Stimulated activated memory B cell treated with anti-CD40 and anti-IgM and Interleukin-4, amounts not matched to agents 10 μg/mL and 1 μg/mL and 100 μg/mL, for 72 hours (primary cell): ENCODE data around the gene CDX1.

ENCODE experiments used
- ATAC-seq: fragments of 150-1000 bp; cut with Tn5 transposase; 2 replicates; pipeline ENCODE4 v1.10.0; 2021
- H3K27ac Mint-ChIP-seq: one replicate; pipeline ENCODE4 v1.8.0; 2022; ENCODE audit warnings: mild to moderate bottlenecking, mixed read lengths
- H3K27me3 Mint-ChIP-seq: one replicate; pipeline ENCODE4 v1.8.0; 2022; ENCODE audit warnings: mixed read lengths
- H3K36me3 Mint-ChIP-seq: one replicate; pipeline ENCODE4 v1.8.0; 2022; ENCODE audit warnings: mixed read lengths
- H3K4me1 Mint-ChIP-seq: one replicate; pipeline ENCODE4 v1.8.0; 2022; ENCODE audit warnings: mixed read lengths
- H3K4me3 Mint-ChIP-seq: one replicate; pipeline ENCODE4 v1.8.0; 2022; ENCODE audit warnings: mild to moderate bottlenecking, moderate library complexity, mixed read lengths
- H3K9me3 Mint-ChIP-seq: one replicate; pipeline ENCODE4 v1.8.0; 2022; ENCODE audit warnings: mixed read lengths

CDX1 gene

GRCh38 chr5:150126199-150126920 lies 40.2 kb upstream of the CDX1 start:
- H3K27me3 Mint-ChIP-seq = no peaks in the 10 kb centered on the region
- no peak for ATAC-seq
- H3K36me3 Mint-ChIP-seq = no peaks in the 10 kb centered on the region
- H3K4me3 Mint-ChIP-seq = no peak overlapping the region
- no peaks in the 10 kb centered on the region for H3K9me3 Mint-ChIP-seq
- no peak overlapping the region for H3K27ac Mint-ChIP-seq
- peaks cover 13% of the 10 kb centered on the region for H3K4me1 Mint-ChIP-seq

DNA sequence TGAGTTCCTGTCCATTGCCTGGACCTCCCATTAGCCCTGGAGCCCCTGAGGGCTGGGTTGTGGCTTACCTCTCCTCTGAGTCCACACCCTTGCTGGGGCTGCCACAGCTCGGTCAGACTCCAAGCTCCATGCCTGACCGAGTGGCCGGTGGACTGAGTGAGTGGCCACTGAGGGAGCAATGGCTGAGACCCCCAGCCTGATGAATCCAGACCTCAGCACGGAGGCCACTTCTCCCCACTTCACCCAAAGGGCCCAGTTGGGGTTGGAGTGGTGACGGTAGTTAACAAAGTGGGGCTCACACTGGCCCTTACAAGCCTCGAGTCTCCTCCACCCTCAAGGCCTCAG lies 39.7 kb upstream of the CDX1 start:
- no peaks in the 10 kb centered on the region for H3K27me3 Mint-ChIP-seq
- H3K4me3 Mint-ChIP-seq = no peak overlapping the region
- no peak for ATAC-seq
- peaks cover 12% of the 10 kb centered on the region for H3K4me1 Mint-ChIP-seq
- H3K27ac Mint-ChIP-seq = no peak overlapping the region
- no peaks in the 10 kb centered on the region for H3K9me3 Mint-ChIP-seq
- no peaks in the 10 kb centered on the region for H3K36me3 Mint-ChIP-seq

DNA sequence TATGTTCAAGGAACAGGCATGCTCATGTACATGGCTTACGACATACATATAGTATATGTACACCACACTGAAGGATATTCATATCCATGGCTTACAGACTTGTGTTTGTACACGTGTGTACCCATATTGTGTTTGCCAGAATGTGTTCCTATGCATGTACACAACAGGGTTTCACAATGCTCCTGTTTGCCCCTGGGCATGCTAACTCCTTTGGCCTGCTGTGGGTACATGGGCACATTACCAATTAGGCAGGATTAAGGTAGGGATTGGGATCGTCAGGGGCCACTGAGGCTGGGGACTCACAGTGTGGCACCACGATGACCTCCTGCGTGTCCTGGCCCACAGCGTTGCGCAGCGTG lies 37.1 kb upstream of the CDX1 start:
- ATAC-seq = no peak
- H3K4me3 Mint-ChIP-seq = no peak overlapping the region
- H3K27me3 Mint-ChIP-seq = no peaks in the 10 kb centered on the region
- H3K36me3 Mint-ChIP-seq = no peaks in the 10 kb centered on the region
- H3K4me1 Mint-ChIP-seq = peaks cover 8% of the 10 kb centered on the region
- no peak overlapping the region for H3K27ac Mint-ChIP-seq
- no peaks in the 10 kb centered on the region for H3K9me3 Mint-ChIP-seq

DNA sequence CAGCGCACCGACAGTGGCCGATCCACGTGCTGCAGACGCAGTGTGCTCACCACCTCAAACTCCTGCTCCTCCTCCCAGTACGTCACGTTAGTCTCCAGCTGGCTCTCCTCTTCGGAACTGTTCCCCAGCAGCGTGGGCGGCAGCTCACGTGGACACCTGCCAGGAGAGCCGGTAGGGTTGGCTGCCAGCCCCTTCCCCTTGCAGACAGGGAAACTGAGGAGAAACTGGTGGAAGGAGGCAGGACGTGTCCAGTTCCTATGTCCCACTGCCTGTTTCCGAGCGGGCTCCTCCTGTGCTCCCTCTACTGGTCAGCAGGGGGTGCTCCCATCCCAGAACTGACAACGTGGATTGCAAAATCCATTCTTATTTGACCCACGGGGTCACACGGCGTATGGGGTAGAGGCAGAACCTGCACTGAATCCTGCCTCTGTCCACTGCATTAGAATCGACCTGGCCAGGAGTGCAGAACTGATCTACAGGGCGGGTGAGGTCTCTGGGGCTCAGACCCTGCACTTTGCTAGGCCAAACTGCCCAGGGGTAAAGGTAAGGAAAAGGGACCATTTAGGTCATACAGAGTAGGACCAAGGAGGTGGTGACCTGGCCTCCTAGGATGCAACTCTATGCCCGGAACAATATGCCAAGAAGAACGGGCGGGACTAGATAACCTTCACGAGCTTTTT lies 36.6 kb upstream of the CDX1 start:
- H3K4me1 Mint-ChIP-seq = peaks cover 8% of the 10 kb centered on the region
- no peak overlapping the region for H3K27ac Mint-ChIP-seq
- no peaks in the 10 kb centered on the region for H3K27me3 Mint-ChIP-seq
- H3K9me3 Mint-ChIP-seq = no peaks in the 10 kb centered on the region
- no peak overlapping the region for H3K4me3 Mint-ChIP-seq
- ATAC-seq = peak; percentile 51
- no peaks in the 10 kb centered on the region for H3K36me3 Mint-ChIP-seq

GRCh38 chr5:150130493-150130922 lies 36.1 kb upstream of the CDX1 start:
- no peaks in the 10 kb centered on the region for H3K36me3 Mint-ChIP-seq
- no peaks in the 10 kb centered on the region for H3K27me3 Mint-ChIP-seq
- peaks cover 8% of the 10 kb centered on the region for H3K4me1 Mint-ChIP-seq
- no peaks in the 10 kb centered on the region for H3K9me3 Mint-ChIP-seq
- H3K4me3 Mint-ChIP-seq = no peak overlapping the region
- ATAC-seq = no peak
- H3K27ac Mint-ChIP-seq = no peak overlapping the region

- H3K36me3 Mint-ChIP-seq = no peaks in the 10 kb centered on the region
- H3K4me1 Mint-ChIP-seq = peaks cover 8% of the 10 kb centered on the region
- no peak for ATAC-seq
- H3K27ac Mint-ChIP-seq = no peak overlapping the region
- H3K4me3 Mint-ChIP-seq = no peak overlapping the region
- no peaks in the 10 kb centered on the region for H3K27me3 Mint-ChIP-seq
- H3K9me3 Mint-ChIP-seq = no peaks in the 10 kb centered on the region
Observed at GRCh38 chr5:150131461-150131860, 35.1 kb upstream of the CDX1 start.

GRCh38 chr5:150131978-150132694 lies 34.4 kb upstream of the CDX1 start:
- no peak overlapping the region for H3K27ac Mint-ChIP-seq

DNA sequence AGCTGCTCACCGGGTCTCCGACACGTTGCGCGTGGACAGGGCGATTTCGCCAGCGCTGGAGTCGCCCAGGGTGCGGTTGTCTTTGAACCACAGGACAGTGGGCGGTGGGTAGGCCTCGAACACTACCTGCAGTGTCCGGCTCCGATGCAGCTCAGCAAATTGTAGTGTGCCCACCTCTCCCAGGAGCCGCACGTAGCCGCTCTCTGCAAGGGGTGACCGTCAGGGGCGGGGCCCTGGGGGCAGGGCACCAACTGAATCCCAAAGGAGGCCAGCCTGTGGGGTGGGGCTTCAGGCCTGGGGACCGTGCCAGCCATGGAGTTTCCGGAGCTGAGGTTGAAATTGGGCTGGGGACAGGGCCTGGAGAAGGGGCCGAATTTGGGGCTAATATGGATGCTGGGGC lies 33.8 kb upstream of the CDX1 start:
- Mint-ChIP-seq H3K27ac (no peak overlapping the region), H3K4me1 (peaks cover 8% of the 10 kb centered on the region), H3K9me3 (no peaks in the 10 kb centered on the region), H3K4me3 (no peak overlapping the region), H3K36me3 (no peaks in the 10 kb centered on the region), H3K27me3 (peaks cover 6% of the 10 kb centered on the region)
- no peak for ATAC-seq

More at GRCh38 chr5:150131978-150132694, 34.4 kb upstream of the CDX1 start:
- Mint-ChIP-seq H3K36me3 (no peaks in the 10 kb centered on the region), H3K4me1 (peaks cover 8% of the 10 kb centered on the region), H3K4me3 (no peak overlapping the region), H3K27me3 (no peaks in the 10 kb centered on the region), H3K9me3 (no peaks in the 10 kb centered on the region)
- peak; percentile 2 for ATAC-seq

DNA sequence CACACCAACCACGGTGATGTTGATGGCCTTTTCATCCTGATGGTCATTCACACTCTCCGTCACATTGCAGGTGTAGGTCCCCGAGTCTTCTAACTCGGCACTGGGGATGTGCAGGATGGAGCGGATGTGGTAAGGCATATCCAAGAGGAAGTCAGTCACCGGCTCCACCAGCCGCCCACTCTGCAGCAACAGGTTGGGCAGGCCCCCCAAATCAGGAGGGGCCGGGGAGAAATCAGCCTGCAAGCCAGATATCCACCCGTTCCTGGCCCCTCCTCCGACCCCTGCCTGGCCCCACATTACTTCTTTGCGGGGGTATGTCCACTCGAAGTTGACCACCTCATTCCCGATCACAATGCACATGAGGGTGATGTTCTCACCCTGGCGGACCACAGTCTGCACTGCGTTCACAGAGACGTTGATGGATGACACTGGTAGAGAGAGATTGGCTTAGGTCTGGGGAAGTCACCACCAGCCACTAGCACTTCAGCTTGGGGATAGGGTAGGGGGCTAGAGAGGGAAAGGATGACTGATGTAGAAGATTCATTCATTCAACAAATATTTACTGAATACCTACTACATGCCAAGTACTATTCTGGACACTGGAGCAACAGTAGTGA lies 32.9 kb upstream of the CDX1 start:
- H3K27me3 Mint-ChIP-seq = peaks cover 9% of the 10 kb centered on the region
- ATAC-seq = no peak
- H3K4me3 Mint-ChIP-seq = no peak overlapping the region
- H3K4me1 Mint-ChIP-seq = peaks cover 8% of the 10 kb centered on the region
- H3K36me3 Mint-ChIP-seq = no peaks in the 10 kb centered on the region
- H3K27ac Mint-ChIP-seq = no peak overlapping the region
- H3K9me3 Mint-ChIP-seq = no peaks in the 10 kb centered on the region

DNA sequence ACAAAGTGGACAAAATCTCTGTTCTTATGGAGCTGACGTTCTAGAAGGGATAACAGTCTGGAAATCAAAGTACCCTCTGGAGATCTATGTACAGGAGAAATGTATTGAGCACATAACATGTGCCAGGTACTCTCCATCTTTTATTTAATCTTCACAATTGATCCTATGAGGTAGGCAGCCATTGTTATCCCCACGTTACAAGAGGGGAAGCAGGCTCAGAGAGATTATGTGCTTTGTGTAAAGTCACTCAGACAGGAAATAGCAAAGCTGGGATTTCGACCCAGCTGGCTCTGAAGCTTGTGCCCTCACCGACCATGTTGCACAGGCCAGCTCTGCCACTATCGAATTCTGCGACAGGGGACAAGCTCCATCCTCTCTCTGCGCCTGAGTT lies 32.4 kb upstream of the CDX1 start:
- Mint-ChIP-seq H3K4me1 (peaks cover 8% of the 10 kb centered on the region), H3K4me3 (no peak overlapping the region), H3K27me3 (peaks cover 9% of the 10 kb centered on the region), H3K9me3 (no peaks in the 10 kb centered on the region), H3K36me3 (no peaks in the 10 kb centered on the region), H3K27ac (no peak overlapping the region)
- ATAC-seq = no peak

DNA sequence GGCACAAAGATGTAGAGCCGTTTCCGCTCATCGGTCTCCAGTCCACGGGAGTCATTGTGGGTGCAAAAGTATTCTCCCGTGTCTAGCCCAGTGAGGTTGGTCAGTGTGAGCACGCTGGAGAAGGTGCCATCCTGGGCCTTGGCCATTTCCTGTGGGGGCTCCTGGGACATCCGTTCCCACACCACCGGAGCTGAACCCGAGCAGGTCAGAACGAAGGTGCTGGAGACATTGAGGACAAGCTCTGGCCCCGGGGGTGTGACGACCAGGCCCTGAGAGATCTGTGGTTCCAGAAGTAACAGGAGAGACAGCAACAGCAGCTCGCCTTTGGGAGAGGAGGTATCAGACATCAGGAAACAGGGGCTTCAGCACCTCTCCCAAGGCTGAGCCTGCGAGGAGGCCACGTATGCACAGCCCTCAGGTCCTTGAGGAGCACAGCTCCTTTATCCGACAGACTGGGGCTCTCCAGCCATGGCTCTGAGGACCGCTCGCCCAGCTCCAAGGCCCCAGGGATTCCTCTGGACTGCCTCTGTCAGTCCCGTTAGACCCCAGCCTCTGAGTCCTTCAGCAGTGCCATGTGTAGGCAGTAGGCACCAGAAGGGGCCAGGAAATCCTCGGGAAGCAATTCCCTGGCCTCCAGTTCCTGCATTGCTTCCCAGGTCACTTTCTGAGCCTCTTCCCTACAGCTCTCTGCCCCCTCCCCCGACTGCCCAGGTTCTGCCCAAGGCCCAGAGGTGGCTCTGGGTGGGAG lies 30.8 kb upstream of the CDX1 start:
- Mint-ChIP-seq H3K9me3 (no peaks in the 10 kb centered on the region), H3K27ac (no peak overlapping the region), H3K4me3 (no peak overlapping the region), H3K4me1 (no peaks in the 10 kb centered on the region), H3K36me3 (no peaks in the 10 kb centered on the region), H3K27me3 (peaks cover 9% of the 10 kb centered on the region)
- ATAC-seq = no peak

GRCh38 chr5:150136305-150137167 lies 30.0 kb upstream of the CDX1 start:
- no peak for ATAC-seq
- H3K36me3 Mint-ChIP-seq = no peaks in the 10 kb centered on the region
- no peak overlapping the region for H3K4me3 Mint-ChIP-seq

GRCh38 chr5:150137168-150137957 lies 29.2 kb upstream of the CDX1 start:
- no peak overlapping the region for H3K27ac Mint-ChIP-seq
- ATAC-seq = no peak
- no peaks in the 10 kb centered on the region for H3K9me3 Mint-ChIP-seq
- no peak overlapping the region for H3K4me3 Mint-ChIP-seq
- peaks cover 9% of the 10 kb centered on the region for H3K27me3 Mint-ChIP-seq
- H3K36me3 Mint-ChIP-seq = no peaks in the 10 kb centered on the region
- no peaks in the 10 kb centered on the region for H3K4me1 Mint-ChIP-seq

More at GRCh38 chr5:150136305-150137167, 30.0 kb upstream of the CDX1 start:
- Mint-ChIP-seq H3K4me1 (no peaks in the 10 kb centered on the region), H3K27me3 (peaks cover 9% of the 10 kb centered on the region), H3K9me3 (no peaks in the 10 kb centered on the region), H3K27ac (no peak overlapping the region)

DNA sequence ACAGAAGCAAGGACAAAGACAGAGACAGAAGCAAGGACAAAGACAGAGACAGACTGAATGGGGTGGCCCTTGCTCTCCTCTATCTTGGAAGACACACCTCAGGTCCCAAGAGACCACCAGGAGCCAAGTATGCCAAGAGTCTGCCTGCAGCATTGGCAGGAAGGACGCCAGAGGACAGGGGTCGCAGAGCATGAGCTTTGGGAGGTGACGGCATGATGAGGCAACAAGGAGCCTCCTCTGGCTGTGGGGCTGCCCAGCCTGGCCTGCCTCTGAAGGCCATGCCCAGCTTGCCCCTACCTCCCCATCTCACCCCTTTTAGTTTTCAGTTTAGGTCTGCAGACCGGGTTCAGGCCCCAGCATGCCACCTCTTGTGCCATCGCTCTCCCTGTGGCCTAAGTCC lies 28.6 kb upstream of the CDX1 start:
- Mint-ChIP-seq H3K4me1 (no peaks in the 10 kb centered on the region), H3K27ac (no peak overlapping the region), H3K27me3 (peaks cover 9% of the 10 kb centered on the region), H3K36me3 (no peaks in the 10 kb centered on the region), H3K4me3 (no peak overlapping the region), H3K9me3 (no peaks in the 10 kb centered on the region)
- no peak for ATAC-seq
